ENCODE data around the gene SORT1. TPM values are rescaled to one million over a fixed set of nuclear protein-coding genes. Genes with fewer than 3 reads are reported as not detected.

The SORT1 gene
- total RNA-seq, 2 donors from 2014 or later = 44.9 to 46.2 TPM

DNA sequence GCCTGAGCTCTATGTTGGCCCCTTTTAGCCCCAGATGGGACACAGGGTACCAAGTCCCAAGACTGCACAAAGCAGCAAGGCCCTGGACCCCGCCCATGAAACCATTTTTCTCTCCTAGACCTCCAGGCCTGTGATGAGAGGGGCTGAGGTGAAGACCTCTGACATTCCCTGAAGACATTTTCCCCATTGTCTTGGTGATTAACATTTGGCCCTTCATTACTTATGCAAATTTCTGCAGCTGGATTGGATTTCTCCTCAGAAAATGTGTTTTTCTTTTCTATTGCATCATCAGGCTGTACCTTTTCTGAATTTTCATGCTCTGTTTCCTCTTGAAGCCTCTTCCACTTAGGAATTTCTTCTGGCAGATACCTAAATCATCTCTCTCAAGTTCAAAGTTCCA, 36.8 kb upstream of the SORT1 start:
- no peak overlapping the region for H3K27ac Mint-ChIP-seq
- Histone ChIP-seq H3K36me3 (ENCODE audit: control insufficient read depth, insufficient read depth, low read length) (no peaks in the 10 kb centered on the region), H3K4me3 (ENCODE audit: low read length) (no peak overlapping the region), H3K27ac (ENCODE audit: low read depth, low read length) (no peak overlapping the region), H3K27me3 (ENCODE audit: control insufficient read depth, insufficient read depth, low read length, poor library complexity, severe bottlenecking) (peaks cover under 1% of the 10 kb centered on the region), H3K9ac (ENCODE audit: extremely low read depth, low read length, poor library complexity, severe bottlenecking) (no peak overlapping the region), H3K4me1 (ENCODE audit: control insufficient read depth, insufficient read depth, low read length) (no peaks in the 10 kb centered on the region), H3K9me3 (ENCODE audit: control insufficient read depth, low read length) (peaks cover 7% of the 10 kb centered on the region)
- no peaks in the 10 kb centered on the region for H3K4me1 Mint-ChIP-seq
- TF ChIP-seq, protein P1, sequence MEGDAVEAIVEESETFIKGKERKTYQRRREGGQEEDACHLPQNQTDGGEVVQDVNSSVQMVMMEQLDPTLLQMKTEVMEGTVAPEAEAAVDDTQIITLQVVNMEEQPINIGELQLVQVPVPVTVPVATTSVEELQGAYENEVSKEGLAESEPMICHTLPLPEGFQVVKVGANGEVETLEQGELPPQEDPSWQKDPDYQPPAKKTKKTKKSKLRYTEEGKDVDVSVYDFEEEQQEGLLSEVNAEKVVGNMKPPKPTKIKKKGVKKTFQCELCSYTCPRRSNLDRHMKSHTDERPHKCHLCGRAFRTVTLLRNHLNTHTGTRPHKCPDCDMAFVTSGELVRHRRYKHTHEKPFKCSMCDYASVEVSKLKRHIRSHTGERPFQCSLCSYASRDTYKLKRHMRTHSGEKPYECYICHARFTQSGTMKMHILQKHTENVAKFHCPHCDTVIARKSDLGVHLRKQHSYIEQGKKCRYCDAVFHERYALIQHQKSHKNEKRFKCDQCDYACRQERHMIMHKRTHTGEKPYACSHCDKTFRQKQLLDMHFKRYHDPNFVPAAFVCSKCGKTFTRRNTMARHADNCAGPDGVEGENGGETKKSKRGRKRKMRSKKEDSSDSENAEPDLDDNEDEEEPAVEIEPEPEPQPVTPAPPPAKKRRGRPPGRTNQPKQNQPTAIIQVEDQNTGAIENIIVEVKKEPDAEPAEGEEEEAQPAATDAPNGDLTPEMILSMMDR (conservative IDR thresholded peaks at IDR 0.05) = no peak
- no peaks in the 10 kb centered on the region for H3K36me3 Mint-ChIP-seq (ENCODE audit: low read depth)
- no peak overlapping the region for H3K4me3 Mint-ChIP-seq
- H3K27me3 Mint-ChIP-seq (ENCODE audit: insufficient read depth) = no peaks in the 10 kb centered on the region
- no peak for DNase-seq
- peaks cover 21% of the 10 kb centered on the region for H3K9me3 Mint-ChIP-seq
- WGBS, 2 experiments (ENCODE audit: insufficient coverage in 1 of 2, insufficient read length in 1 of 2) = 85% methylated on average over 1 of the region's 1 CpG; no CpG with 5 or more reads in 1 of the 2 experiments

DNA sequence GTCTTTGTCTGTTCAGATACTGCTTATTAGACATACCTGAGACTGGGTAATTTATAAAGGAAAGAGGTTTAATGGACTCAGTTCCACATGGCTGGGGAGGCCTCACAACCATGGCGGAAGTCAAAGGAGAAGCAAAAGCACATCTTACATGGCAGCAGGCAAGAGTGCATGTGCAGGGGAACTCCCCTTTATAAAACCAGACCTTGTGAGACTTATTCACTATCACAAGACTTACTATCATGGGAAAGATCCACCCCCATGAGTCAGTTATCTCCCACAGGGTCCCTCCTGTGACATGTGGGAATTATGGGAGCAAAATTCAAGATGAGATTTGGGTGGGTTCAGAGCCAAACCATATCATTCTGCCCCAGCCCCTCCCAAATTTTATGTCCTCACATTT, 35.6 kb upstream of the SORT1 start:
- Histone ChIP-seq H3K36me3 (ENCODE audit: control insufficient read depth, insufficient read depth, low read length) (no peaks in the 10 kb centered on the region), H3K4me3 (ENCODE audit: low read length) (no peak overlapping the region), H3K9ac (ENCODE audit: extremely low read depth, low read length, poor library complexity, severe bottlenecking) (no peak overlapping the region), H3K27ac (ENCODE audit: low read depth, low read length) (no peak overlapping the region), H3K4me1 (ENCODE audit: control insufficient read depth, insufficient read depth, low read length) (no peaks in the 10 kb centered on the region), H3K27me3 (ENCODE audit: control insufficient read depth, insufficient read depth, low read length, poor library complexity, severe bottlenecking) (no peaks in the 10 kb centered on the region), H3K9me3 (ENCODE audit: control insufficient read depth, low read length) (peaks cover 7% of the 10 kb centered on the region)
- Mint-ChIP-seq H3K27ac (no peak overlapping the region), H3K27me3 (ENCODE audit: insufficient read depth) (no peaks in the 10 kb centered on the region), H3K4me3 (no peak overlapping the region), H3K4me1 (no peaks in the 10 kb centered on the region), H3K9me3 (peaks cover 21% of the 10 kb centered on the region), H3K36me3 (ENCODE audit: low read depth) (no peaks in the 10 kb centered on the region)
- TF ChIP-seq, protein P1 (conservative IDR thresholded peaks at IDR 0.05) = no peak
- 86 to 100% methylated on average over 1 of the region's 1 CpG for WGBS, 2 experiments (ENCODE audit: insufficient coverage in 1 of 2, insufficient read length in 1 of 2)
- DNase-seq = no peak

DNA sequence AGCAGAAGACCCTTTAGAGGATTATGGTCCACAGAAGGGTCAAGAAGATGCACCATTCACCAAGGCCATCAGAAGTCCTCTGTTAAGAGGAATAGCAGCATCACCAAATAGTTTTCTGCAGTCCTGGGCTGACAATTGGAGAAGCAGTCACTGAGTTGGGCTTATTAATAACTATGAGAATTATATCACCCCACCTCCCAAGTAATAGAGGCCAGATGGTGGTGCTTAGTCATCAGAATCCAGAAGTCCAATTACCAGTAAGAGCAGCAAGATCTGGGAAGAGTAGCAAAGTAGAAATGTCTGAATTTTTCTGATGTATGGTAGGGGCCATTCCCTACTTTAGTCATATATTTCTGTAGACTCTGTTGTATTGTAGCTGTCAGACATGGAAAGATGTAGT, 34.6 kb upstream of the SORT1 start:
- Mint-ChIP-seq H3K9me3 (peaks cover 21% of the 10 kb centered on the region), H3K27ac (no peak overlapping the region), H3K4me3 (no peak overlapping the region), H3K36me3 (ENCODE audit: low read depth) (no peaks in the 10 kb centered on the region), H3K27me3 (ENCODE audit: insufficient read depth) (no peaks in the 10 kb centered on the region), H3K4me1 (peaks cover 5% of the 10 kb centered on the region)
- Histone ChIP-seq H3K27ac (ENCODE audit: low read depth, low read length) (no peak overlapping the region), H3K9me3 (ENCODE audit: control insufficient read depth, low read length) (peaks cover 7% of the 10 kb centered on the region), H3K36me3 (ENCODE audit: control insufficient read depth, insufficient read depth, low read length) (no peaks in the 10 kb centered on the region), H3K4me3 (ENCODE audit: low read length) (no peak overlapping the region), H3K27me3 (ENCODE audit: control insufficient read depth, insufficient read depth, low read length, poor library complexity, severe bottlenecking) (no peaks in the 10 kb centered on the region), H3K4me1 (ENCODE audit: control insufficient read depth, insufficient read depth, low read length) (no peaks in the 10 kb centered on the region), H3K9ac (ENCODE audit: extremely low read depth, low read length, poor library complexity, severe bottlenecking) (no peak overlapping the region)
- no peak for DNase-seq
- TF ChIP-seq, protein P1 (conservative IDR thresholded peaks at IDR 0.05) = no peak

Data from endodermal cell (in vitro differentiated cells).